ENCODE measurements around the gene GFRA1. TPM values are rescaled to one million over a fixed set of nuclear protein-coding genes. Genes with fewer than 3 reads are reported as not detected.

GFRA1 gene
- total and polyA plus RNA-seq, 2 donors (not counting 1 experiment from before 2014, with no cell fraction given): 6.3 to 29.6 TPM

DNA sequence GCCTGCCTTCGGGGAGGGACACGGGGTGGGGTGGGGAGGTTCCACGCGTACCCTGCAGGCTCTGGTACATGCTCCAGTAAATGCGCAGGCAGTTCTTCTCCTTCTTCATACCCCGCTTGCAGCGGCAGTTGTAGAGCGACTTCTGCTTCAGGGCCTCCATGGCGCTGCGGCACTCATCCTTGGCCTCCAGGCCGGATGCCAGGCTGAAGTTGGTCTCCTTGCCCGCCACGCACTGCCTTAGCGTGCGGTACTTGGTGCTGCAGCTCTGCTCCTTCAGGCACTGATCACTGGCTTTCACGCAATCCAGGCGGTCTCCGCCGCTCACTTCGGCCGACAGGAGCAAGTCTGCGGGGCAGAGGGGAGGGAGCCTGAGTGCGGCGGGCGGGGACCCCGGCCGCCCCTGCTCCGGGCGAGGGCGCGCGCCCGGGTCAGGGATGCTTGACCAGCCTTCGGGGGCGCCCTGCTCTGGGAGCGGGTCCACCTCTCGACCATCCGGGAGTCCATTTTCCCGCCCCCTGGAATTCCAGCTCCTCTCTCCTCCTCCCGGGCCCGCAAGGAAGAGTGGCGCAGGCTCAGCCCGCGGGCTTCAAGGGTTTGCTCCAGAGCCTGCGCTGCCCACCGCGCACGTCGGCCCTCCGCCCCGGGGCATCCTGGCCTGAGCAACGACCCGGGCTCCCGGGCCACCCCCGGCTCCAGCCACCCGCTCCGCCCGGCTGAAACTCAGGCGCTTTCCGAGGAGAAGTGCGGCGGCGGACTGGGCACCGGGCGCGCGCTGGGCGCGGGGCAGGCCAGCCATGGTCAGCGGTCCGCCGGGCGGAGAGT is 2.0 kb downstream of the GFRA1 start:
- H4K20me1 ChIP-seq (ENCODE audit: control insufficient read depth, extremely low read depth, insufficient read depth, low read length): no peaks in the 10 kb centered on the region
- no peaks in the 10 kb centered on the region for H3K79me2 ChIP-seq (ENCODE audit: control insufficient read depth, insufficient read depth, low read length)
- H2AFZ ChIP-seq (ENCODE audit: low read length): peak overlapping the region; percentile 20
- H3K27ac ChIP-seq (ENCODE audit: insufficient read depth, low read length): no peak overlapping the region
- H3K9me3 ChIP-seq (ENCODE audit: control insufficient read depth, insufficient read depth, low read depth, low read length): no peaks in the 10 kb centered on the region
- peak overlapping the region; percentile 100 for H3K4me2 ChIP-seq (ENCODE audit: extremely low read depth, insufficient read depth, low read length)
- TF ChIP-seq EZH2 (IDR thresholded peaks at IDR 0.05; ENCODE audit: low read length, missing control alignments): peak; percentile 15
- TF ChIP-seq, protein P1, sequence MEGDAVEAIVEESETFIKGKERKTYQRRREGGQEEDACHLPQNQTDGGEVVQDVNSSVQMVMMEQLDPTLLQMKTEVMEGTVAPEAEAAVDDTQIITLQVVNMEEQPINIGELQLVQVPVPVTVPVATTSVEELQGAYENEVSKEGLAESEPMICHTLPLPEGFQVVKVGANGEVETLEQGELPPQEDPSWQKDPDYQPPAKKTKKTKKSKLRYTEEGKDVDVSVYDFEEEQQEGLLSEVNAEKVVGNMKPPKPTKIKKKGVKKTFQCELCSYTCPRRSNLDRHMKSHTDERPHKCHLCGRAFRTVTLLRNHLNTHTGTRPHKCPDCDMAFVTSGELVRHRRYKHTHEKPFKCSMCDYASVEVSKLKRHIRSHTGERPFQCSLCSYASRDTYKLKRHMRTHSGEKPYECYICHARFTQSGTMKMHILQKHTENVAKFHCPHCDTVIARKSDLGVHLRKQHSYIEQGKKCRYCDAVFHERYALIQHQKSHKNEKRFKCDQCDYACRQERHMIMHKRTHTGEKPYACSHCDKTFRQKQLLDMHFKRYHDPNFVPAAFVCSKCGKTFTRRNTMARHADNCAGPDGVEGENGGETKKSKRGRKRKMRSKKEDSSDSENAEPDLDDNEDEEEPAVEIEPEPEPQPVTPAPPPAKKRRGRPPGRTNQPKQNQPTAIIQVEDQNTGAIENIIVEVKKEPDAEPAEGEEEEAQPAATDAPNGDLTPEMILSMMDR (conservative IDR thresholded peaks at IDR 0.05 in 1 of 2, IDR thresholded peaks at IDR 0.05 in 1 of 2; ENCODE audit: low read depth in 1 of 2, low read length in 2 of 2): no peak
- H3K36me3 ChIP-seq (ENCODE audit: control insufficient read depth, insufficient read depth, low read length): no peaks in the 10 kb centered on the region
- H3K9ac ChIP-seq (ENCODE audit: insufficient read depth, low read length): no peak overlapping the region
- no peaks in the 10 kb centered on the region for H3K4me1 ChIP-seq (ENCODE audit: control insufficient read depth, extremely low read depth, insufficient read depth, low read length)
- no peaks in the 10 kb centered on the region for H3K27me3 ChIP-seq (ENCODE audit: control insufficient read depth, insufficient read depth, low read length)
- peak in 1 of 2 donors; percentile 15 for DNase-seq (ENCODE audit: low read depth in 2 of 2)
- peak overlapping the region in 3 of 4 experiments; percentile 54 to 68 (median 60) for H3K4me3 ChIP-seq (replicated peaks in 1 of 4; ENCODE audit: control extremely low read depth in 1 of 4, insufficient read depth in 1 of 4, low read depth in 3 of 4, low read length in 4 of 4)

DNA sequence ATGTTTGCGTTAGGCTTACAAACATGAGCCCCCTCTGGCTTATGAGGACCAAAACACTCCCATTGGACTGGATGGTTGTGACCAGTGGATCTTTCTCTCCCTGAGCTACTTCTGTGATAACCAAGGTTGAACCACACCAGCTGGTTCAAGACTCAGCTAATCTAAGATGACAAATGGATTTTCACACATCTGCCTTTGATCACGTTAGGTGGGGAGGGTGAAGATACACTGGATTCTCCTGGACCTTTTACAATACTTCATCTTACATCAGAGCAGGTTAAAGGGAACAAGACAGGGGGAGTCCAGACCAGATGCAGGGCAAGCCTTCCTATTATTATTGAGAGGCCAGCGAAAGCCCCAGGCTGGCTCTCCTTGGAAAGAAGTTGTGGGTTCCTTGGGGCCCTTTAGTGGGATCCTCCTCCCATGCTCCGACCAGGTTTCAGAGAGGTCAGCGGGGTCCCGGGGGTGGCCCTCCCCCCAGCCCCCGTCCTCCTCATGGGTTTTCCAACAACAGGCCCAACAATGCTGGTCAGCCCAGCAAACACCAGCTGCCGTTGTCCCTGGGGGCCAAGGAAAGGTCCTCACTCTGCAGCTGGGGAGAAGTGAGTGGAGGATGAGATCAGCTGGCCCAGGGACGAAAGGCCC is 2.8 kb downstream of the GFRA1 start:
- no peak overlapping the region for H2AFZ ChIP-seq (ENCODE audit: low read length)
- no peak overlapping the region for H3K4me3 ChIP-seq (replicated peaks in 1 of 4; ENCODE audit: control extremely low read depth in 1 of 4, insufficient read depth in 1 of 4, low read depth in 3 of 4, low read length in 4 of 4)

DNA sequence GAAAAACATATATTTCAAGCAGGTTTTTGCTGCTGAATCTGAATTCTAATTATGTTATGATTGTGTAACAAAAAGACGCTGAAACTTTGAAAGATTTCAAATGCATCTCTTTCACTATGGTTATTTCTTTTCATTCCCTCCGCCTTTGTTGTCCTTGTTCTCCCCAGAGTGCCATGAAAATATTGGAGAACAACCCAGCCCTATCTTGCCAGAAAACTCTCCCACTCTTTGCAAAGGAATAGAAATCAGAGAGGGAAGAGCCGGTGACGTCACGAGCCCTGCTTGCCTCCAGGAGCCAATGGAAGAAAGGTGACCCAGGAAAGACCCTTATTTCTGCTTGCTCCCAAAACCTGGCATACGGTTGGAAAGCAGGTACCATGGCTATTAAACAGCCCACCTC is 3.4 kb downstream of the GFRA1 start:
- Histone ChIP-seq H3K79me2 (ENCODE audit: control insufficient read depth, insufficient read depth, low read length) (no peaks in the 10 kb centered on the region), H3K9me3 (ENCODE audit: control insufficient read depth, insufficient read depth, low read depth, low read length) (no peaks in the 10 kb centered on the region), H3K27ac (ENCODE audit: insufficient read depth, low read length) (no peak overlapping the region), H3K9ac (ENCODE audit: insufficient read depth, low read length) (no peak overlapping the region), H3K4me3 (replicated peaks in 1 of 4; ENCODE audit: control extremely low read depth in 1 of 4, insufficient read depth in 1 of 4, low read depth in 3 of 4, low read length in 4 of 4) (no peak overlapping the region), H4K20me1 (ENCODE audit: control insufficient read depth, extremely low read depth, insufficient read depth, low read length) (no peaks in the 10 kb centered on the region), H3K4me2 (ENCODE audit: extremely low read depth, insufficient read depth, low read length) (no peak overlapping the region), H3K36me3 (ENCODE audit: control insufficient read depth, insufficient read depth, low read length) (no peaks in the 10 kb centered on the region), H3K27me3 (ENCODE audit: control insufficient read depth, insufficient read depth, low read length) (no peaks in the 10 kb centered on the region), H2AFZ (ENCODE audit: low read length) (no peak overlapping the region), H3K4me1 (ENCODE audit: control insufficient read depth, extremely low read depth, insufficient read depth, low read length) (no peaks in the 10 kb centered on the region)
- no peak for DNase-seq (ENCODE audit: low read depth in 2 of 2)
- no peak for TF ChIP-seq EZH2 (IDR thresholded peaks at IDR 0.05; ENCODE audit: low read length, missing control alignments)
- TF ChIP-seq, protein P1 (conservative IDR thresholded peaks at IDR 0.05 in 1 of 2, IDR thresholded peaks at IDR 0.05 in 1 of 2; ENCODE audit: low read depth in 1 of 2, low read length in 2 of 2): no peak

More for the DNA sequence above, 2.8 kb downstream of the GFRA1 start:
- no peaks in the 10 kb centered on the region for H3K36me3 ChIP-seq (ENCODE audit: control insufficient read depth, insufficient read depth, low read length)
- H4K20me1 ChIP-seq (ENCODE audit: control insufficient read depth, extremely low read depth, insufficient read depth, low read length): no peaks in the 10 kb centered on the region
- TF ChIP-seq EZH2 (IDR thresholded peaks at IDR 0.05; ENCODE audit: low read length, missing control alignments): no peak
- TF ChIP-seq, protein P1 (conservative IDR thresholded peaks at IDR 0.05 in 1 of 2, IDR thresholded peaks at IDR 0.05 in 1 of 2; ENCODE audit: low read depth in 1 of 2, low read length in 2 of 2): no peak
- H3K27me3 ChIP-seq (ENCODE audit: control insufficient read depth, insufficient read depth, low read length): no peaks in the 10 kb centered on the region
- DNase-seq (ENCODE audit: low read depth in 2 of 2): no peak
- no peaks in the 10 kb centered on the region for H3K79me2 ChIP-seq (ENCODE audit: control insufficient read depth, insufficient read depth, low read length)
- no peaks in the 10 kb centered on the region for H3K4me1 ChIP-seq (ENCODE audit: control insufficient read depth, extremely low read depth, insufficient read depth, low read length)
- no peak overlapping the region for H3K9ac ChIP-seq (ENCODE audit: insufficient read depth, low read length)
- H3K4me2 ChIP-seq (ENCODE audit: extremely low read depth, insufficient read depth, low read length): no peak overlapping the region
- no peaks in the 10 kb centered on the region for H3K9me3 ChIP-seq (ENCODE audit: control insufficient read depth, insufficient read depth, low read depth, low read length)
- no peak overlapping the region for H3K27ac ChIP-seq (ENCODE audit: insufficient read depth, low read length)
